Peyer's patch (tissue), 4 donors: ENCODE results near the gene CDON. TPM values are rescaled to one million over a fixed set of nuclear protein-coding genes. Genes with fewer than 3 reads are reported as not detected.

Experiments used
- DNase-seq, 3 donors: peaks; one replicate each; pipeline ENCODE4 v3.0.0-alpha.2; 2017 to 2019
- H3K27ac ChIP-seq, 4 donors: fragments of 200-600 bp; sonication (generic); one replicate each; pipeline ENCODE4 v1.5.1; 2016 to 2019
- H3K27me3 ChIP-seq, 2 donors: fragments of 200-600 bp; sonication (generic); one replicate each; pipeline ENCODE4 v1.5.1; 2019
- H3K36me3 ChIP-seq, 3 donors: fragments of 200-600 bp; sonication (generic); one replicate each; pipeline ENCODE4 v1.5.1; 2016 to 2019
- H3K4me1 ChIP-seq, 4 donors: fragments of 200-600 bp; sonication (generic); one replicate each; pipeline ENCODE4 v1.5.1; 2016 to 2019
- H3K4me3 ChIP-seq, 4 donors: fragments of 200-600 bp; sonication (generic); 1 replicate in 3 of 4; 2 replicates in 1 of 4; pipeline ENCODE4 v1.5.1; 2016 to 2019; ENCODE audit warnings: mild to moderate bottlenecking in 1 of 4
- H3K9me3 ChIP-seq, 4 donors: fragments of 200-600 bp; sonication (generic); one replicate each; pipeline ENCODE4 v1.5.1; 2016 to 2019; ENCODE audit warnings: mild to moderate bottlenecking in 1 of 4
- POLR2A ChIP-seq, 2 donors: fragments of 450-650 bp; IDR thresholded peaks; one replicate each; pipeline ENCODE4 v1.5.1; 2017; ENCODE audit warnings: antibody characterized with exemption in 2 of 2, mild to moderate bottlenecking in 2 of 2, moderate library complexity in 2 of 2
- total RNA-seq, 4 donors: library from RNA; depleted of rRNA; stranded (reverse); fragments of >200 nt; gene quantifications; one replicate each; pipeline ENCODE4 v1.1.0, GENCODE V29; 2016
- TF ChIP-seq, protein P1 (sequence below), 6 experiments: fragments of 450-650 bp in 4 of 6; fragments of 200-600 bp in 2 of 6; sonication (generic) in 1 of 6; IDR thresholded peaks; one replicate each; pipeline ENCODE4 v1.5.1; 2017 to 2019; ENCODE audit warnings: antibody characterized with exemption in 6 of 6, mild to moderate bottlenecking in 3 of 6, moderate library complexity in 1 of 6

Gene CDON
- total RNA-seq, 4 donors from 2014 or later, result 1.9 to 8.0 (median 3.8) TPM

DNA sequence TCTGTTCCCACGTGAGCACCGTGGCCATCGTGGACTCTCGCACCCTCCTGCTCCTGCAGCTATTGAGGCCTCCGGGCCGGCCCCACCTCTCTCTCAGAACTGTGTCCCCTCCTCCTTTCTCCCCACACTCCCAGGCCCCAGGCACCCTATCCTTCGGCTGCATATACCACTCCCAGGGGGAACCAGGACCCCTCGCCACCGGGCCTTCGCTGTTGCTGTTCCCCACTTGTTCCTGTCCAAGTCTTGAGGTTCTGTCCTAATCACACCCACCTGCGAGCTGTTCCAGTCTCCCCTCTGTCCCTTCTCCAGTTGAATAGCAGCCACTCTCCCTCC lies 43.0 kb upstream of the CDON start:
- Histone ChIP-seq H3K27me3 (no peaks in the 10 kb centered on the region), H3K4me3 (no peak overlapping the region), H3K27ac (no peak overlapping the region), H3K36me3 (no peaks in the 10 kb centered on the region), H3K4me1 (peaks cover 0 to 7% (median 0%) of the 10 kb centered on the region in 4 donors), H3K9me3 (no peaks in the 10 kb centered on the region)
- no peak for DNase-seq
- TF ChIP-seq POLR2A (IDR thresholded peaks at IDR 0.05), result no peak
- TF ChIP-seq, protein P1, sequence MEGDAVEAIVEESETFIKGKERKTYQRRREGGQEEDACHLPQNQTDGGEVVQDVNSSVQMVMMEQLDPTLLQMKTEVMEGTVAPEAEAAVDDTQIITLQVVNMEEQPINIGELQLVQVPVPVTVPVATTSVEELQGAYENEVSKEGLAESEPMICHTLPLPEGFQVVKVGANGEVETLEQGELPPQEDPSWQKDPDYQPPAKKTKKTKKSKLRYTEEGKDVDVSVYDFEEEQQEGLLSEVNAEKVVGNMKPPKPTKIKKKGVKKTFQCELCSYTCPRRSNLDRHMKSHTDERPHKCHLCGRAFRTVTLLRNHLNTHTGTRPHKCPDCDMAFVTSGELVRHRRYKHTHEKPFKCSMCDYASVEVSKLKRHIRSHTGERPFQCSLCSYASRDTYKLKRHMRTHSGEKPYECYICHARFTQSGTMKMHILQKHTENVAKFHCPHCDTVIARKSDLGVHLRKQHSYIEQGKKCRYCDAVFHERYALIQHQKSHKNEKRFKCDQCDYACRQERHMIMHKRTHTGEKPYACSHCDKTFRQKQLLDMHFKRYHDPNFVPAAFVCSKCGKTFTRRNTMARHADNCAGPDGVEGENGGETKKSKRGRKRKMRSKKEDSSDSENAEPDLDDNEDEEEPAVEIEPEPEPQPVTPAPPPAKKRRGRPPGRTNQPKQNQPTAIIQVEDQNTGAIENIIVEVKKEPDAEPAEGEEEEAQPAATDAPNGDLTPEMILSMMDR (IDR thresholded peaks at IDR 0.05), result no peak

DNA sequence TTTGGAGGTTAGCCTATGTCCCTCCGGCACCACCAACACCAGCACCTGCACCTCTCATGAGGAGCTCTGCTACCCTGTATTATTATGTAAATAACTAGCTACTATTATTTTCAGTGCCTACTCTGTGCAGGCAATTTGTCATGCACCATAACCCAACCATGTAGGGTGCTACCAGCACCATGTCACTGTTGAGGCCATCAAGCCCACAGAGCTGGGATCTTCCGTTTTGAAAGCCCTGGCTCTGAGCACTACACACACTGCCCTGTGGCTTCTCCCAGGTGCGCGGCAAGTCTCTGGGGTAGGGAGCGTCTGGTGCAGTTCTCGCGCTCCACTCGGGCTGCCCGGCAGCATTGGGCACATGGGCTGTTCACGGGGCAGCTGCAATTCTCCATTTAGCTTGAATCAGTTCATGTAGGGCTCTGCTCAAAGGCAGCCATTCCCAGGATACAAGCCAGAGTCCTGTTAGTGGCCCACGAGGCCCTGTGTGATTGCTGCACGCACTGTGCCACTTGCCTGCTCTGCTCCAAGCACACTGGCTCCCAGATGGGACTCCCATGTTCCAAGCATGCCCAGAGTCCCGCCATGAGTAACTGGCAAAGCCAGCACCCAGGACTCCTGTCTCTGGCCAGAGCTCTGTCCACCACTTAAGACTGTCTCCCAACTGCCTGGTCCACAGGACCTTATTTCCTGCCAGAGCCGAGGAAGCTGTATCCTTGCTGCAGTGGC lies 42.5 kb upstream of the CDON start:
- Histone ChIP-seq H3K27ac (no peak overlapping the region), H3K9me3 (no peaks in the 10 kb centered on the region), H3K4me3 (no peak overlapping the region), H3K36me3 (no peaks in the 10 kb centered on the region), H3K27me3 (no peaks in the 10 kb centered on the region), H3K4me1 (peaks cover 0 to 7% (median 0%) of the 10 kb centered on the region in 4 donors)
- no peak for TF ChIP-seq POLR2A (IDR thresholded peaks at IDR 0.05)
- TF ChIP-seq, protein P1 (IDR thresholded peaks at IDR 0.05), result no peak
- DNase-seq, result no peak

DNA sequence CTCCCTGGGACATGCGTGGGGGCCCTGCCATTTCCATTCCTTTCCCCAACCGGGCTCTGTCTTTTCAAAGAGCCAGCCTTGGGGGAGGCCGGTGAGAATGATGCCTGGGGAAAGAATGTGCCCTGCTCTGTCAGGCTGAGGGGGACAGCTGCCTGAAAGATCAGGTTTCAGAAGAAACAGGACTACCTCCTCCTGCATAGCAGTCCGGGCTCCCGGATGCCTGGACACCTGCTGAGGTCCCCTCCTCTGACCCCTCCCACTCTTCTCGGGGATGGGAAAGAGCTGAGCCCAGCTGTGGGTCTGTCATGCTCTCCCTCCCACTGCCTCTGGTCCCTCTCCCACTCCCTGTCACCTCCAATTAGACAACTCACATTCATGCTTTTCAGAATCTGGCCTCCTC lies 41.8 kb upstream of the CDON start:
- peaks cover 0 to 7% (median 0%) of the 10 kb centered on the region in 4 donors for H3K4me1 ChIP-seq
- no peak for DNase-seq
- no peak overlapping the region for H3K4me3 ChIP-seq
- H3K9me3 ChIP-seq, result no peaks in the 10 kb centered on the region
- TF ChIP-seq, protein P1 (IDR thresholded peaks at IDR 0.05), result no peak
- no peak for TF ChIP-seq POLR2A (IDR thresholded peaks at IDR 0.05)
- no peaks in the 10 kb centered on the region for H3K27me3 ChIP-seq
- no peak overlapping the region for H3K27ac ChIP-seq
- H3K36me3 ChIP-seq, result no peaks in the 10 kb centered on the region

DNA sequence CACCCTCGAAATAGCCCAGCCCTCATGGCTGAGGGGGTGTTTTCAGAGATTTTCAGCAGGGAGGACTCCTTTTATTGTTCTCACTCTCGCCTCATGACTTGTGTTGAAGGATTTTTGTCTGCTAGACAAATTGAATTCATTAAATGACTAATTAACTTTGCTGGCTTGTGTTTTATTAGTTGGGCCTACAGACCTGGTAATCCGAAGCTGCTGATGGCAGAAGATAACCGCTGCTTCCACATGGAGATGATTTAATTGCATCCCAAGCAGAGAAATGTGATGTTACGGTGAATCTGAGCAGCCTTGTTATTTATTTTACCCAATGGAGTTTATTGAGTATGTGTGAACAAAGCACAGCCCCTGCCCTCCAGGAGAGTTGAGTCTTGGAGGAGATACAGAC lies 40.5 kb upstream of the CDON start:
- H3K9me3 ChIP-seq, result no peaks in the 10 kb centered on the region
- H3K4me3 ChIP-seq, result no peak overlapping the region
- no peak overlapping the region for H3K27ac ChIP-seq
- TF ChIP-seq, protein P1 (IDR thresholded peaks at IDR 0.05), result no peak
- TF ChIP-seq POLR2A (IDR thresholded peaks at IDR 0.05), result no peak
- no peaks in the 10 kb centered on the region for H3K36me3 ChIP-seq
- no peaks in the 10 kb centered on the region for H3K27me3 ChIP-seq
- no peak for DNase-seq
- H3K4me1 ChIP-seq, result peaks cover 0 to 7% (median 0%) of the 10 kb centered on the region in 4 donors

DNA sequence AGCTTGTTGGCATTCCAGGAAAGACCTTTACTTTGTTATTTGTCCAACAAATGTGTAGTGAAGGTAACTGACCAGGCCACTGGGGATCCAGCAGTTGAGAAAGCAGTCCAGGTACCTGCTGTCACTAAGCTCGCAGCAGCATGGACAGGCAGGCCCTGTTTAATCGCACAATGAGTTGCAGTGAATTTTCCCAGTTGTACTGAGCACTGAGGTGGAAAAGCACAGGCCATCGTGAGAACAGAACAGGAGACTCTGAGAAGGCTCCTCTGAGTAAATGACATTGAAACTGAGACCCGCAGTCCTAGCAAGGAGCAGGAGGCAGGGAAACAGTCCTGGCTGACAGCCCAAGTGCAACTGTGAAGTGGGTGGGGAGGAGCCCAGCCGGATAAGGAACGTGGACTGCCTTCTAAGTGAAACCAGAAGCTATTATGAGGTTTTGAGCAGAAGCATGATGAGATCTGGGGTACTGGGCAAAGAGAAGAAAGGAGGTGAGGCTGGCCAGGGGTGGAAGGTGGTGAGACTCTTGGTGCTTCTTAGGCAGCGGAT lies 39.8 kb upstream of the CDON start:
- Histone ChIP-seq H3K27ac (no peak overlapping the region), H3K9me3 (no peaks in the 10 kb centered on the region), H3K27me3 (no peaks in the 10 kb centered on the region), H3K4me3 (no peak overlapping the region), H3K4me1 (peaks cover 0 to 7% (median 0%) of the 10 kb centered on the region in 4 donors), H3K36me3 (no peaks in the 10 kb centered on the region)
- TF ChIP-seq, protein P1 (IDR thresholded peaks at IDR 0.05), result no peak
- no peak for TF ChIP-seq POLR2A (IDR thresholded peaks at IDR 0.05)
- peak in 1 of 3 donors; percentile 56 for DNase-seq
